WTC11 (cell line): Measurements from ENCODE around the gene DMD. TPM values are rescaled to one million over a fixed set of nuclear protein-coding genes. Genes with fewer than 3 reads are reported as not detected.

Experiments
- ATAC-seq: fragments of 200-7000 bp; cut with Tn5 transposase; 2 replicates; pipeline ENCODE4 v1.10.0; 2021; ENCODE audit warnings: mild to moderate bottlenecking, moderate library complexity
- CTCF ChIA-PET: fragments of 300-600 bp; sonication (Branson Sonifier 250); formaldehyde crosslinking; loops from one replicate; lab custom pipeline; 2021; ENCODE audit warnings: antibody characterized with exemption; lab: Charles Lee
- POLR2A ChIA-PET: fragments of 350-600 bp; sonication (Branson Sonifier 250); formaldehyde crosslinking; loops from one replicate; lab custom pipeline; 2021; ENCODE audit warnings: antibody characterized with exemption; lab: Charles Lee
- DNase-seq: peaks from one replicate; pipeline ENCODE4 v3.0.0; 2021; ENCODE audit warnings: low spot score
- H3K27ac Mint-ChIP-seq: 2 replicates; pipeline ENCODE4 v1.8.0; 2021; ENCODE audit warnings: mixed read lengths
- H3K27me3 Mint-ChIP-seq: 2 replicates; pipeline ENCODE4 v1.8.0; 2021; ENCODE audit warnings: low read depth, mild to moderate bottlenecking, moderate library complexity, mixed read lengths
- H3K36me3 Mint-ChIP-seq: 2 replicates; pipeline ENCODE4 v1.8.0; 2021; ENCODE audit warnings: mixed read lengths
- H3K4me1 Mint-ChIP-seq: 2 replicates; pipeline ENCODE4 v1.8.0; 2022; ENCODE audit warnings: mixed read lengths
- H3K4me3 Mint-ChIP-seq: 2 replicates; pipeline ENCODE4 v1.8.0; 2021; ENCODE audit warnings: mild to moderate bottlenecking, moderate library complexity, mixed read lengths
- H3K9me3 Mint-ChIP-seq: 2 replicates; pipeline ENCODE4 v1.8.0; 2021; ENCODE audit warnings: mixed read lengths
- ESRRA ChIP-seq: sonication (generic); formaldehyde crosslinking; IDR thresholded peaks from 2 replicates; pipeline ENCODE4 v1.8.1; 2022; ENCODE audit warnings: mild to moderate bottlenecking, missing genetic modification reagents, borderline replicate concordance
- FOXP1 ChIP-seq: sonication (generic); formaldehyde crosslinking; IDR thresholded peaks from 2 replicates; pipeline ENCODE4 v1.8.0; 2022; ENCODE audit warnings: missing genetic modification reagents, mild to moderate bottlenecking, moderate library complexity, borderline replicate concordance
- GABPB1 ChIP-seq: sonication (generic); formaldehyde crosslinking; IDR thresholded peaks from 2 replicates; pipeline ENCODE4 v1.8.1; 2023; ENCODE audit warnings: mild to moderate bottlenecking, missing genetic modification reagents
- HMGA2 ChIP-seq: fragments of 250-450 bp; sonication (Bioruptor Pico); IDR thresholded peaks from 2 replicates; pipeline ENCODE4 v1.4.0; 2021; ENCODE audit warnings: mild to moderate bottlenecking, moderate library complexity
- IRF2 ChIP-seq: sonication (generic); formaldehyde crosslinking; IDR thresholded peaks from 2 replicates; pipeline ENCODE4 v1.8.0; 2022; ENCODE audit warnings: low read depth, missing genetic modification reagents, borderline replicate concordance
- NFYB ChIP-seq: sonication (generic); formaldehyde crosslinking; conservative IDR thresholded peaks from 2 replicates; pipeline ENCODE4 v1.8.0; 2022; ENCODE audit warnings: low read depth, missing genetic modification reagents
- TEAD1 ChIP-seq: sonication (generic); formaldehyde crosslinking; IDR thresholded peaks from 2 replicates; pipeline ENCODE4 v1.8.0; 2022; ENCODE audit warnings: mild to moderate bottlenecking, missing genetic modification reagents
- TEAD4 ChIP-seq: sonication (generic); formaldehyde crosslinking; IDR thresholded peaks from 2 replicates; pipeline ENCODE4 v1.8.0; 2022; ENCODE audit warnings: mild to moderate bottlenecking, missing genetic modification reagents
- ZNF138 ChIP-seq: sonication (generic); formaldehyde crosslinking; conservative IDR thresholded peaks from 2 replicates; pipeline ENCODE4 v1.8.1; 2022; ENCODE audit warnings: mild to moderate bottlenecking, moderate library complexity, missing genetic modification reagents
- ZNF317 ChIP-seq: sonication (generic); formaldehyde crosslinking; IDR thresholded peaks from 2 replicates; pipeline ENCODE4 v1.8.1; 2023; ENCODE audit warnings: low read depth, mild to moderate bottlenecking, moderate library complexity, missing genetic modification reagents, borderline replicate concordance
- total RNA-seq: library from RNA; stranded (reverse); gene quantifications from 3 replicates; pipeline ENCODE4 v1.2.3, GENCODE V29; 2021
- TF ChIP-seq, protein P1 (sequence below): sonication (generic); formaldehyde crosslinking; IDR thresholded peaks from 2 replicates; pipeline ENCODE4 v1.8.0; 2022; ENCODE audit warnings: mild to moderate bottlenecking, missing genetic modification reagents
- TF ChIP-seq, protein P2 (sequence below): sonication (generic); formaldehyde crosslinking; IDR thresholded peaks from 2 replicates; pipeline ENCODE4 v1.8.0; 2023; ENCODE audit warnings: missing genetic modification reagents, mild to moderate bottlenecking, borderline replicate concordance
- TF ChIP-seq, protein P3 (sequence below): sonication (generic); formaldehyde crosslinking; IDR thresholded peaks from 2 replicates; pipeline ENCODE4 v1.8.1; 2023; ENCODE audit warnings: mild to moderate bottlenecking, missing genetic modification reagents, moderate library complexity
- TF ChIP-seq, protein P4 (sequence below): sonication (generic); formaldehyde crosslinking; IDR thresholded peaks from 2 replicates; pipeline ENCODE4 v1.8.1; 2022; ENCODE audit warnings: mild to moderate bottlenecking, missing genetic modification reagents, moderate library complexity, borderline replicate concordance
- TF ChIP-seq, protein P5 (sequence below): sonication (generic); formaldehyde crosslinking; IDR thresholded peaks from 2 replicates; pipeline ENCODE4 v1.8.1; 2022; ENCODE audit warnings: missing genetic modification reagents, borderline replicate concordance
- TF ChIP-seq, protein P6 (sequence below): fragments of 250-450 bp; sonication (Bioruptor Pico); IDR thresholded peaks from 2 replicates; pipeline ENCODE4 v1.9.0; 2021; ENCODE audit warnings: mild to moderate bottlenecking

Gene DMD
- total RNA-seq, 1 experiment from 2014 or later = 9.1 TPM

DNA sequence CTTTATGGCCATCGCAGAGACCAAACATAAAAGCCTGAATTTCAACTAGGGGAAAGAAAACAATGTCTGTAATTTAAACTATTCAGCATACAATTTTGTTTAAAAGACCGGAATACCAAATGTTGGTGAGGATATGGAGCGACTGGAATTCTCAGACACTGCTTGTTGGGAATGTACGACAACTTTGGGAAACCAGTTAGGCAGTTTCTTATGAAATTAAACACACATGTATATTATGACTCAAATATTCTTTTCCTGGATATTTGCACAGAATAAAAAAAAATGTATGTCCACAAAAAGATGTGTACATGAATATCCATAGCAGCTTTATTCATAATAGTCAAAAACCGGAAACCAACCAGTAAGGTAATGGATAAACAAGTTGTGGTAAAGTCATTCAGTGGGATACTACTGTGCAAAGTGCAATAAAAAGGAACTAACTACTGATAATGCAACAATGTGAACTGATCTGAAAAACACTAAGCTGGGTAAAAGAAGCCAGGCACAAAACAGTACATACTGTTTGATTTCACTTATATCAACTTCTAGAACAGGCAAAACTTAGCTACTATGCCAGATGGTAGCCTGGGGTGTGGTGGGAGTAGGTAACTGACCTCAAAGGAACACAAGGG lies 1986.9 kb downstream of the DMD start (continued):
- TF ChIP-seq, protein P1, sequence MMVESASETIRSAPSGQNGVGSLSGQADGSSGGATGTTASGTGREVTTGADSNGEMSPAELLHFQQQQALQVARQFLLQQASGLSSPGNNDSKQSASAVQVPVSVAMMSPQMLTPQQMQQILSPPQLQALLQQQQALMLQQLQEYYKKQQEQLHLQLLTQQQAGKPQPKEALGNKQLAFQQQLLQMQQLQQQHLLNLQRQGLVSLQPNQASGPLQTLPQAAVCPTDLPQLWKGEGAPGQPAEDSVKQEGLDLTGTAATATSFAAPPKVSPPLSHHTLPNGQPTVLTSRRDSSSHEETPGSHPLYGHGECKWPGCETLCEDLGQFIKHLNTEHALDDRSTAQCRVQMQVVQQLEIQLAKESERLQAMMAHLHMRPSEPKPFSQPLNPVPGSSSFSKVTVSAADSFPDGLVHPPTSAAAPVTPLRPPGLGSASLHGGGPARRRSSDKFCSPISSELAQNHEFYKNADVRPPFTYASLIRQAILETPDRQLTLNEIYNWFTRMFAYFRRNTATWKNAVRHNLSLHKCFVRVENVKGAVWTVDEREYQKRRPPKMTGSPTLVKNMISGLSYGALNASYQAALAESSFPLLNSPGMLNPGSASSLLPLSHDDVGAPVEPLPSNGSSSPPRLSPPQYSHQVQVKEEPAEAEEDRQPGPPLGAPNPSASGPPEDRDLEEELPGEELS (CRISPR knock-in tag) = no peak

DNA sequence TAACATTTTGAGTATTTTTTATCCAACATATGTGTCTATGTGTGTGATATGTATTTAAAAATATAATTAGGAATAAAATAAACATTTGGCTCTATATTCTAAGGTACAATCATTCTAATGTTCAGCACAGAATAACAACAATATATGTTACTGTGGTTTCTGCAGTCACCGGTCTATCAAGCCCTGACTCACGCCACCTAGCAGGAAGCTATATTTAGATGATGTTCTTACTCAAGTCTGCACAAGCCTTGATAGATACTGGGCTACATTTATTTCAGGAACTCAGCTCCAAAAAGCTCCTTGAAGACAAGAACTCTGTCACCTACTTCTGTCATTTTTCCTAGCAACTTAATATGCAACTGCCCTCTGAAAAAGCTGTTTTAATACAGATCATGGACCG lies 1987.5 kb downstream of the DMD start:
- Mint-ChIP-seq H3K4me1 (no peaks in the 10 kb centered on the region), H3K4me3 (no peak overlapping the region), H3K9me3 (no peaks in the 10 kb centered on the region), H3K27ac (no peak overlapping the region), H3K27me3 (no peaks in the 10 kb centered on the region), H3K36me3 (no peaks in the 10 kb centered on the region)
- POLR2A ChIA-PET = no interaction called here
- CTCF ChIA-PET = interaction anchor here (2.8 kb wide), 1 partner anchor 10 kb away, joined by 6 read pairs; no protein-coding TSS in a partner anchor
- TF ChIP-seq TEAD1 (CRISPR knock-in tag) (no peak), GABPB1 (CRISPR knock-in tag) (no peak), NFYB (CRISPR knock-in tag) (no peak), ZNF317 (CRISPR knock-in tag) (no peak)
- TF ChIP-seq, protein P2, sequence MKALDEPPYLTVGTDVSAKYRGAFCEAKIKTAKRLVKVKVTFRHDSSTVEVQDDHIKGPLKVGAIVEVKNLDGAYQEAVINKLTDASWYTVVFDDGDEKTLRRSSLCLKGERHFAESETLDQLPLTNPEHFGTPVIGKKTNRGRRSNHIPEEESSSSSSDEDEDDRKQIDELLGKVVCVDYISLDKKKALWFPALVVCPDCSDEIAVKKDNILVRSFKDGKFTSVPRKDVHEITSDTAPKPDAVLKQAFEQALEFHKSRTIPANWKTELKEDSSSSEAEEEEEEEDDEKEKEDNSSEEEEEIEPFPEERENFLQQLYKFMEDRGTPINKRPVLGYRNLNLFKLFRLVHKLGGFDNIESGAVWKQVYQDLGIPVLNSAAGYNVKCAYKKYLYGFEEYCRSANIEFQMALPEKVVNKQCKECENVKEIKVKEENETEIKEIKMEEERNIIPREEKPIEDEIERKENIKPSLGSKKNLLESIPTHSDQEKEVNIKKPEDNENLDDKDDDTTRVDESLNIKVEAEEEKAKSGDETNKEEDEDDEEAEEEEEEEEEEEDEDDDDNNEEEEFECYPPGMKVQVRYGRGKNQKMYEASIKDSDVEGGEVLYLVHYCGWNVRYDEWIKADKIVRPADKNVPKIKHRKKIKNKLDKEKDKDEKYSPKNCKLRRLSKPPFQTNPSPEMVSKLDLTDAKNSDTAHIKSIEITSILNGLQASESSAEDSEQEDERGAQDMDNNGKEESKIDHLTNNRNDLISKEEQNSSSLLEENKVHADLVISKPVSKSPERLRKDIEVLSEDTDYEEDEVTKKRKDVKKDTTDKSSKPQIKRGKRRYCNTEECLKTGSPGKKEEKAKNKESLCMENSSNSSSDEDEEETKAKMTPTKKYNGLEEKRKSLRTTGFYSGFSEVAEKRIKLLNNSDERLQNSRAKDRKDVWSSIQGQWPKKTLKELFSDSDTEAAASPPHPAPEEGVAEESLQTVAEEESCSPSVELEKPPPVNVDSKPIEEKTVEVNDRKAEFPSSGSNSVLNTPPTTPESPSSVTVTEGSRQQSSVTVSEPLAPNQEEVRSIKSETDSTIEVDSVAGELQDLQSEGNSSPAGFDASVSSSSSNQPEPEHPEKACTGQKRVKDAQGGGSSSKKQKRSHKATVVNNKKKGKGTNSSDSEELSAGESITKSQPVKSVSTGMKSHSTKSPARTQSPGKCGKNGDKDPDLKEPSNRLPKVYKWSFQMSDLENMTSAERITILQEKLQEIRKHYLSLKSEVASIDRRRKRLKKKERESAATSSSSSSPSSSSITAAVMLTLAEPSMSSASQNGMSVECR (CRISPR knock-in tag) = no peak
- no peak for DNase-seq
- ATAC-seq = no peak

DNA sequence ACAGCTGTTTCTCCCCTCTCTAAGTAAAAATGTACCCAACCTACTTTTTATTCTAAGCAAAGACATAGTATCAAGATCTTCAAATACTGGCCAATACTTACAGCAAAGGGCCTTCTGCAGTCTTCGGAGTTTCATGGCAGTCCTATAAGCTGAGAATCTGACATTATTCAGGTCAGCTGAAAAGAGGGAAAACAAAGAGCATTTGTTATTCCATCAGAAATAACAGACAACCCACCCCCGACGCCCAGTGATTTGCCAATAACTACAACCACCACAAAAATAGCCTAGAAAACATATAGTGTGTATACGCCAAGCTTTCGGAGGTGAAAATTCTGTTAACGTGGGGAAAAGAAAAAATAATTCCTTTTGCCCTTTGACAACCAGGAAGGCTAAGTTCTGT lies 1988.4 kb downstream of the DMD start:
- DNase-seq (no peak), ATAC-seq (no peak)
- Mint-ChIP-seq H3K4me3 (no peak overlapping the region), H3K27me3 (no peaks in the 10 kb centered on the region), H3K36me3 (no peaks in the 10 kb centered on the region), H3K9me3 (no peaks in the 10 kb centered on the region), H3K4me1 (no peaks in the 10 kb centered on the region), H3K27ac (no peak overlapping the region)
- CTCF ChIA-PET = interaction anchor here (2.8 kb wide), 1 partner anchor 9 kb away, joined by 6 read pairs; no protein-coding TSS in a partner anchor
- POLR2A ChIA-PET = no interaction called here
- TF ChIP-seq, protein P3, sequence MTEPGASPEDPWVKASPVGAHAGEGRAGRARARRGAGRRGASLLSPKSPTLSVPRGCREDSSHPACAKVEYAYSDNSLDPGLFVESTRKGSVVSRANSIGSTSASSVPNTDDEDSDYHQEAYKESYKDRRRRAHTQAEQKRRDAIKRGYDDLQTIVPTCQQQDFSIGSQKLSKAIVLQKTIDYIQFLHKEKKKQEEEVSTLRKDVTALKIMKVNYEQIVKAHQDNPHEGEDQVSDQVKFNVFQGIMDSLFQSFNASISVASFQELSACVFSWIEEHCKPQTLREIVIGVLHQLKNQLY (CRISPR knock-in tag) = no peak
- TF ChIP-seq, protein P4, sequence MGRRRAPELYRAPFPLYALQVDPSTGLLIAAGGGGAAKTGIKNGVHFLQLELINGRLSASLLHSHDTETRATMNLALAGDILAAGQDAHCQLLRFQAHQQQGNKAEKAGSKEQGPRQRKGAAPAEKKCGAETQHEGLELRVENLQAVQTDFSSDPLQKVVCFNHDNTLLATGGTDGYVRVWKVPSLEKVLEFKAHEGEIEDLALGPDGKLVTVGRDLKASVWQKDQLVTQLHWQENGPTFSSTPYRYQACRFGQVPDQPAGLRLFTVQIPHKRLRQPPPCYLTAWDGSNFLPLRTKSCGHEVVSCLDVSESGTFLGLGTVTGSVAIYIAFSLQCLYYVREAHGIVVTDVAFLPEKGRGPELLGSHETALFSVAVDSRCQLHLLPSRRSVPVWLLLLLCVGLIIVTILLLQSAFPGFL (CRISPR knock-in tag) = no peak
- TF ChIP-seq, protein P5, sequence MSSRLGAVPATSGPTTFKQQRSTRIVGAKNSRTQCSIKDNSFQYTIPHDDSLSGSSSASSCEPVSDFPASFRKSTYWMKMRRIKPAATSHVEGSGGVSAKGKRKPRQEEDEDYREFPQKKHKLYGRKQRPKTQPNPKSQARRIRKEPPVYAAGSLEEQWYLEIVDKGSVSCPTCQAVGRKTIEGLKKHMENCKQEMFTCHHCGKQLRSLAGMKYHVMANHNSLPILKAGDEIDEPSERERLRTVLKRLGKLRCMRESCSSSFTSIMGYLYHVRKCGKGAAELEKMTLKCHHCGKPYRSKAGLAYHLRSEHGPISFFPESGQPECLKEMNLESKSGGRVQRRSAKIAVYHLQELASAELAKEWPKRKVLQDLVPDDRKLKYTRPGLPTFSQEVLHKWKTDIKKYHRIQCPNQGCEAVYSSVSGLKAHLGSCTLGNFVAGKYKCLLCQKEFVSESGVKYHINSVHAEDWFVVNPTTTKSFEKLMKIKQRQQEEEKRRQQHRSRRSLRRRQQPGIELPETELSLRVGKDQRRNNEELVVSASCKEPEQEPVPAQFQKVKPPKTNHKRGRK (CRISPR knock-in tag) = no peak
- TF ChIP-seq IRF2 (CRISPR knock-in tag) = no peak
- TF ChIP-seq, protein P6, sequence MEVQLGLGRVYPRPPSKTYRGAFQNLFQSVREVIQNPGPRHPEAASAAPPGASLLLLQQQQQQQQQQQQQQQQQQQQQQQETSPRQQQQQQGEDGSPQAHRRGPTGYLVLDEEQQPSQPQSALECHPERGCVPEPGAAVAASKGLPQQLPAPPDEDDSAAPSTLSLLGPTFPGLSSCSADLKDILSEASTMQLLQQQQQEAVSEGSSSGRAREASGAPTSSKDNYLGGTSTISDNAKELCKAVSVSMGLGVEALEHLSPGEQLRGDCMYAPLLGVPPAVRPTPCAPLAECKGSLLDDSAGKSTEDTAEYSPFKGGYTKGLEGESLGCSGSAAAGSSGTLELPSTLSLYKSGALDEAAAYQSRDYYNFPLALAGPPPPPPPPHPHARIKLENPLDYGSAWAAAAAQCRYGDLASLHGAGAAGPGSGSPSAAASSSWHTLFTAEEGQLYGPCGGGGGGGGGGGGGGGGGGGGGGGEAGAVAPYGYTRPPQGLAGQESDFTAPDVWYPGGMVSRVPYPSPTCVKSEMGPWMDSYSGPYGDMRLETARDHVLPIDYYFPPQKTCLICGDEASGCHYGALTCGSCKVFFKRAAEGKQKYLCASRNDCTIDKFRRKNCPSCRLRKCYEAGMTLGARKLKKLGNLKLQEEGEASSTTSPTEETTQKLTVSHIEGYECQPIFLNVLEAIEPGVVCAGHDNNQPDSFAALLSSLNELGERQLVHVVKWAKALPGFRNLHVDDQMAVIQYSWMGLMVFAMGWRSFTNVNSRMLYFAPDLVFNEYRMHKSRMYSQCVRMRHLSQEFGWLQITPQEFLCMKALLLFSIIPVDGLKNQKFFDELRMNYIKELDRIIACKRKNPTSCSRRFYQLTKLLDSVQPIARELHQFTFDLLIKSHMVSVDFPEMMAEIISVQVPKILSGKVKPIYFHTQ = no peak
- TF ChIP-seq HMGA2 (CRISPR knock-in tag) = no peak
- no peak for TF ChIP-seq TEAD4
- no peak for TF ChIP-seq ESRRA (CRISPR knock-in tag)
- no peak for TF ChIP-seq FOXP1 (CRISPR knock-in tag)
- TF ChIP-seq ZNF138 (CRISPR knock-in tag) = no peak
